ENCODE measurements around the gene CTNNA2.

- TF ChIP-seq CTCF (IDR thresholded peaks at IDR 0.05) (no peak), POLR2AphosphoS5 (IDR thresholded peaks at IDR 0.05) (no peak), POLR2A (IDR thresholded peaks at IDR 0.05) (no peak), EP300 (IDR thresholded peaks at IDR 0.05) (no peak)
These were observed 288.2 kb downstream of the CTNNA2 start for GRCh38 chr2:79801082-79801481.
